ENCODE results near the gene MPDZ. TPM values are rescaled to one million over a fixed set of nuclear protein-coding genes. Genes with fewer than 3 reads are reported as not detected.

MPDZ gene
- total RNA-seq, 4 donors from 2014 or later, result 41.3 to 67.8 (median 56.8) TPM

DNA sequence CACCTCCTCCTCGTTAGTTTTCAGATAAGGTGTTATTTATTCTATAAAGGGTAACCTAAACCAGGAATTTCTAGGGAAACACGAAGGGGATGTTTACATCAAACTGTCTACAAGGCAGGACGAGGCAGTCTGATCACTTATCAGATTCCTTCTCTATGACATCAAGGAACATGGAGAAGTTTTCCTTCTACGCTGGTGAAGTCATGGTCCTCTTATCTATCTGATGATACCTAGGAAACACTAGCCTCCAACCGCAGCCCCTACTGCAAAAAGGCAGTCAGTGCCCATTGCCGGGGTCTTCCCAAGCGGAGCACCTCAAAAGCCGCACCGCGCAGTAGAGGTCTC lies 1.5 kb downstream of the MPDZ start:
- TF ChIP-seq, protein P1, sequence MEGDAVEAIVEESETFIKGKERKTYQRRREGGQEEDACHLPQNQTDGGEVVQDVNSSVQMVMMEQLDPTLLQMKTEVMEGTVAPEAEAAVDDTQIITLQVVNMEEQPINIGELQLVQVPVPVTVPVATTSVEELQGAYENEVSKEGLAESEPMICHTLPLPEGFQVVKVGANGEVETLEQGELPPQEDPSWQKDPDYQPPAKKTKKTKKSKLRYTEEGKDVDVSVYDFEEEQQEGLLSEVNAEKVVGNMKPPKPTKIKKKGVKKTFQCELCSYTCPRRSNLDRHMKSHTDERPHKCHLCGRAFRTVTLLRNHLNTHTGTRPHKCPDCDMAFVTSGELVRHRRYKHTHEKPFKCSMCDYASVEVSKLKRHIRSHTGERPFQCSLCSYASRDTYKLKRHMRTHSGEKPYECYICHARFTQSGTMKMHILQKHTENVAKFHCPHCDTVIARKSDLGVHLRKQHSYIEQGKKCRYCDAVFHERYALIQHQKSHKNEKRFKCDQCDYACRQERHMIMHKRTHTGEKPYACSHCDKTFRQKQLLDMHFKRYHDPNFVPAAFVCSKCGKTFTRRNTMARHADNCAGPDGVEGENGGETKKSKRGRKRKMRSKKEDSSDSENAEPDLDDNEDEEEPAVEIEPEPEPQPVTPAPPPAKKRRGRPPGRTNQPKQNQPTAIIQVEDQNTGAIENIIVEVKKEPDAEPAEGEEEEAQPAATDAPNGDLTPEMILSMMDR (IDR thresholded peaks at IDR 0.05; ENCODE audit: low read depth), result no peak

DNA sequence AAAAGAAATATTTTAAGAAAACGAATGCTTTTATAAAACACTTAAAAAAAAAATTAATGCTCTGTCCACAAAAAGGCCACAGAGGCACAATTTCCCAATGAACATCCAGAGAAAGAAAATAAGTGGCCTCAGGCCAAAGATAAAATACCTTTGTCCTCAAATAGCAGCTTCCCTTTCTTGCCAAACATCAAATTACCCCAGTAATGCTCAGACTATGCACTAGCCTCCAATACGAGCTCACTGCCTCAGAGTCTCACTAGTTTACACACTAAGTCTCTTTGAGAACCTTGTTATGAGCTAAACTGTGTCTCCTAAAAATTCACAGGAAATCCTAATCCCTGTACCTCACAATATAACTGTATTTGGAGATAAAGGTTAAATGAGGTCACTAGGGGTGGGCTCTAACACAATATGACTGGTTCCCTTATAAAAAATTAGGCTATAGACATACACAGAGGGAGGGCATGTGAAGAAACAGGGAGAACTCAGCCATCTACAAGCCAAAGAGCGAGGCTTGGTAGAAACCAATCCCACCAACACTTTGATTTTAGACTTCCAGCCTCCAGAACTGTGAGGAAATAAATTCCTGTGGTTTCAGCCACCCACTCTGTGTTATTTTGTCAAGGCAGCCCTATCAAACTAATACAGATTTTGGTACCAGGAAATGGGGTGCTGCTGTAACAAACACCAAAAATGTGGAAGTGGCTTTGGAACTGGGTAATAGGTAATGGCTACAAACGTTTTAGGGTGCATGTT lies 4.4 kb downstream of the MPDZ start:
- TF ChIP-seq, protein P1 (IDR thresholded peaks at IDR 0.05; ENCODE audit: low read depth), result no peak

DNA sequence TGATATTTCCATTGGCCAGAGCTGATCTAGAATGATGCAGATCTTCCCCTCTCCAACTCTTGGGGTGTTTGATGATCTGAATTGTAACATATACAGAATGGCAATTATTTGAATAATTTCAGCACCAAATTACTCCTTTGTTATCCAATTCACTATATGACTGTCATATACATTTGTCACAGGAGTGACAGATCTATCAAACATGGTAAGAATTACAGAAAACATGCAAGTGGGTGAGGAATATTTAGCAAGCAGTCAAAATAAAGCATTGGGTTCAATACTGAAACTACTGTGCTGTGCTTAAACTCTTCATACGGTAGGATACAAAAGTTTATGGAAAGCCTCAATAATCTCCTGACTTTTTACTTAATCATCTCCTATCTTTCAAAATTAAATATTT lies 8.8 kb downstream of the MPDZ start:
- TF ChIP-seq, protein P1 (IDR thresholded peaks at IDR 0.05; ENCODE audit: low read depth), result no peak

DNA sequence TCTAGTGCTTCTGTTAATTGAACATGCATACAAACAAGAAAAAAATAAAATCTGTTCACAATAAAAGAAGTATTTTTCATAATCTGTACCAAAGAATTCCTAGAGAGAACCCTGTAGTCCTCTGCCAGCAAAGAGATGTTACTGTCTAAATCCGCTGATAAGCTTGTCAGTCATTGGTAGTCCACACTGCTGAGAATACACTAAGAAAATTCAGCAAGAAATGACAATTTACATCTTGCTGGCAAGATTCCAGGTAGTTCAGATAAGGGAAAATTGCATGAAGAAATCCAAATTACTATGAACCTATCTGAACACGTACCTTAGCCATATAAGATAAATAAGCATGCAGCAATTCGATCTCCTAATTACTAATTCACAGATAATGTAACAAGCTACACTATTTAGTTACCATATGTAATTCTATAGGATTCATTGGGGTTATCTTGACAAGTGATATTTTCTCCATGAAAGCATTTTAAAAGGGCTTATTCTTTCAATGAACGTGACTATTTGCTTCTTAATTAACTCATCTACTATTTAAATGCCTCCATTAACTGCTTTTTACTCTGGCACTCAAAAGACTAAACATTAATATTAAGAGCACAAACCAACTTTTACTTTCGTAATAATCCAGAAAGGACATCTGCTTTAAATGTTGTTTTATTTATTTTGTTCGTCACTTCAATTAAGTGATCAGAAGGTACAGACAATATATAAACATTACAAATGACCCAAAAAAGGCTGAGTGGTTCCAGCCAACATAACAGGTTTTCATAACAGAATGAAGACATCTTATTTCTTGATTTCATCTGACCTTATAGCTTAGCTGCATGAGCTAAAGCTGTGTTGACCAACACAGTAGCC lies 9.7 kb downstream of the MPDZ start:
- TF ChIP-seq, protein P1 (IDR thresholded peaks at IDR 0.05; ENCODE audit: low read depth), result no peak

DNA sequence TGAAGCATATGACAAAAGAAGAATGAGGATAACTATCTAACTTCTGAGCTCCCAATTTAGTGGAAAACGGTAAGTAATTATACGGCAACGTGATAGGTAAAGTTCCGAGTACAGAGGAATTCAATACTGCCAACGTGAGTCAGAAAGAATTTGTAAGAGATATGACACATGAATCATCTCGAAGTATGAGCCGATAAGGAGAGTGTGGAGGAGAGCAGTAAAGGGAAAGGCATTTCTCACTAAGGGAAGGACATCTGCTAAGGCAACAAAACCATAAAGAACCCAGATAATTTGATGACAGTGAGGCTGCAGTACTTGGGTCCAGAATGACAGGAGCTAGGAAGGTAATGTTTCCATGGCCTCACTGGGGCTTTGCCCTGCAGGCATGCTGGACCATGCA lies 11.0 kb downstream of the MPDZ start:
- TF ChIP-seq, protein P1 (IDR thresholded peaks at IDR 0.05; ENCODE audit: low read depth), result no peak

DNA sequence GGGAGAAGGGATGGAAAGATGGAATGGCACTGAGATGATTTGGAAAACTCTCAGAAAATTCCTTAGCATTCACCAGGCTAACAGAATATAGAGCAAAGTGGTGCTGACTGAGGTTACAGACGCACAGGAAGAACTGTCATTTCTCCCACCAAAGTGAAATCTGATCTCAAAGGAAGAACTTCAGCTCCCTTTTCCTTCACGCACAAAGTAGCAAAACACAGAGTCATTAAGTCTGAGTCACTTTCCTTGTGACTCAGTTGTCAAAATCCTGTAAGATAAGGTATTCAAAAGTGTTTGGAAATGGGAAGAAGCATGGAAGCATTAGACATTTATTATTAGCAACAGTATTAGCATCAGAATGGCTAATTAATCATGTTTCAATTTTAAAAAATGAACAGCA lies 11.7 kb downstream of the MPDZ start:
- TF ChIP-seq, protein P1 (IDR thresholded peaks at IDR 0.05; ENCODE audit: low read depth), result no peak

DNA sequence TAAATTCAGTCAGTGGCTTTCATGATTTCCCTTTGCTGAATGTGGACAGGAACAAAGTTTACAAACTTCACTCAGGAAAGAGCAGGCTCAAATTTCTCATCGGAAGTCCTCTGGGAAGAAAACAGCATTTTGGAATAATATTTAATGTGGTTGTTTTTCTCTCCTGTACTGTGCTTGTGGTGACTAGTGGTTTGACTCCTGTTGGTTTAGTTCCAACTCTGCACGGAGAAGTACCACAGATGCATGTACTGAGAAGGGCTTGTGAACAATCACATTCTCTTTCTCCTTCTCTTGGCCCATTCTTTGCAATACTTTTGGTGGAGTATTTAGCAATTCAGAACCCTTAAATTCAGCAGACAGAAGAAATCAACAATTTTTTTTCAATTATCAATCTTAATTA lies 13.3 kb downstream of the MPDZ start:
- TF ChIP-seq, protein P1 (IDR thresholded peaks at IDR 0.05; ENCODE audit: low read depth), result no peak
